ENCODE data around the gene CEP131. TPM values are rescaled to one million over a fixed set of nuclear protein-coding genes. Genes with fewer than 3 reads are reported as not detected.

The CEP131 gene
- total and polyA plus RNA-seq, 5 donors, result 4.6 to 7.4 (median 5.8) TPM

GRCh38 chr17:81251709-81252301 is 29.0 kb upstream of the CEP131 start:
- intact Hi-C loops (cut with DNase I), result loop anchor here in 3 of 4 donors (2.0 to 10.0 kb wide), 3 partner anchors 233 to 353 kb away; no protein-coding TSS in a partner anchor
- no peaks in the 10 kb centered on the region for H3K27me3 ChIP-seq (ENCODE audit: control insufficient read depth, insufficient read depth)
- WGBS, result 75% methylated on average over 29 of the region's 29 CpGs
- ATAC-seq (no peak), DNase-seq (peak in 2 of 3 donors; percentile 61 to 65)
- no peaks in the 10 kb centered on the region for H3K4me1 ChIP-seq (ENCODE audit: control insufficient read depth, insufficient read depth, low read length)
- H3K27ac ChIP-seq (ENCODE audit: low read length), result no peak overlapping the region
- H3K4me3 ChIP-seq (ENCODE audit: low read length), result no peak overlapping the region
- H3K9me3 ChIP-seq (ENCODE audit: control insufficient read depth, low read length), result no peaks in the 10 kb centered on the region

- no peak overlapping the region for H3K27ac ChIP-seq (ENCODE audit: low read length)
- 72% methylated on average over 25 of the region's 25 CpGs for whole genome bisulfite sequencing
- intact Hi-C loops (cut with DNase I), result loop anchor here in 3 of 4 donors (10.0 kb wide), 1 partner anchor 354 kb away; no protein-coding TSS in a partner anchor
- no peaks in the 10 kb centered on the region for H3K4me1 ChIP-seq (ENCODE audit: control insufficient read depth, insufficient read depth, low read length)
- ATAC-seq (peak; percentile 8 to 20), DNase-seq (peak; percentile 31 to 69 (median 65))
- no peaks in the 10 kb centered on the region for H3K27me3 ChIP-seq (ENCODE audit: control insufficient read depth, insufficient read depth)
- H3K9me3 ChIP-seq (ENCODE audit: control insufficient read depth, low read length), result no peaks in the 10 kb centered on the region
- H3K4me3 ChIP-seq (ENCODE audit: low read length), result no peak overlapping the region
These were observed 28.4 kb upstream of the CEP131 start for GRCh38 chr17:81251094-81251708.

- H3K27ac ChIP-seq (ENCODE audit: low read length), result no peak overlapping the region
- ATAC-seq (no peak), DNase-seq (peak; percentile 7 to 52 (median 30))
- H3K4me1 ChIP-seq (ENCODE audit: control insufficient read depth, insufficient read depth, low read length), result no peaks in the 10 kb centered on the region
- H3K9me3 ChIP-seq (ENCODE audit: control insufficient read depth, low read length), result no peaks in the 10 kb centered on the region
- 91% methylated on average over 31 of the region's 31 CpGs for WGBS
- no peaks in the 10 kb centered on the region for H3K27me3 ChIP-seq (ENCODE audit: control insufficient read depth, insufficient read depth)
- no peak overlapping the region for H3K4me3 ChIP-seq (ENCODE audit: low read length)
- intact Hi-C loops (cut with DNase I), result loop anchor here in 3 of 4 donors (10.0 kb wide), 1 partner anchor 354 kb away; no protein-coding TSS in a partner anchor
These were observed 27.7 kb upstream of the CEP131 start for GRCh38 chr17:81250286-81251093.

GRCh38 chr17:81249223-81250040 is 26.7 kb upstream of the CEP131 start:
- ATAC-seq (no peak), DNase-seq (peak; percentile 12 to 46 (median 42))
- H3K9me3 ChIP-seq (ENCODE audit: control insufficient read depth, low read length), result no peaks in the 10 kb centered on the region
- no peaks in the 10 kb centered on the region for H3K27me3 ChIP-seq (ENCODE audit: control insufficient read depth, insufficient read depth)
- WGBS, result 92% methylated on average over 15 of the region's 15 CpGs
- H3K27ac ChIP-seq (ENCODE audit: low read length), result no peak overlapping the region
- intact Hi-C loops (cut with DNase I), result loop anchor here in 3 of 4 donors (10.0 kb wide), 2 partner anchors 105 to 355 kb away; no protein-coding TSS in a partner anchor
- H3K4me3 ChIP-seq (ENCODE audit: low read length), result no peak overlapping the region
- H3K4me1 ChIP-seq (ENCODE audit: control insufficient read depth, insufficient read depth, low read length), result no peaks in the 10 kb centered on the region

- H3K4me3 ChIP-seq (ENCODE audit: low read length), result no peak overlapping the region
- H3K27me3 ChIP-seq (ENCODE audit: control insufficient read depth, insufficient read depth), result no peaks in the 10 kb centered on the region
- H3K27ac ChIP-seq (ENCODE audit: low read length), result no peak overlapping the region
- 82% methylated on average over 16 of the region's 16 CpGs for WGBS
- DNase-seq (peak; percentile 11 to 53 (median 53)), ATAC-seq (no peak)
- no peaks in the 10 kb centered on the region for H3K4me1 ChIP-seq (ENCODE audit: control insufficient read depth, insufficient read depth, low read length)
- H3K9me3 ChIP-seq (ENCODE audit: control insufficient read depth, low read length), result no peaks in the 10 kb centered on the region
- intact Hi-C loops (cut with DNase I), result loop anchor here in 1 of 4 donors (10.0 kb wide), 1 partner anchor 104 kb away; no protein-coding TSS in a partner anchor
These were observed 25.9 kb upstream of the CEP131 start for GRCh38 chr17:81248649-81249048.

GRCh38 chr17:81247339-81247990 is 24.7 kb upstream of the CEP131 start:
- 91% methylated on average over 14 of the region's 15 CpGs for WGBS
- no peak overlapping the region for H3K27ac ChIP-seq (ENCODE audit: low read length)
- no peaks in the 10 kb centered on the region for H3K9me3 ChIP-seq (ENCODE audit: control insufficient read depth, low read length)
- H3K4me1 ChIP-seq (ENCODE audit: control insufficient read depth, insufficient read depth, low read length), result no peaks in the 10 kb centered on the region
- intact Hi-C loops (cut with DNase I), result loop anchor here in 1 of 4 donors (10.0 kb wide), 1 partner anchor 103 kb away; no protein-coding TSS in a partner anchor
- no peaks in the 10 kb centered on the region for H3K27me3 ChIP-seq (ENCODE audit: control insufficient read depth, insufficient read depth)
- no peak for DNase-seq
- ATAC-seq, result no peak
- H3K4me3 ChIP-seq (ENCODE audit: low read length), result no peak overlapping the region

GRCh38 chr17:81246679-81247338 is 24.0 kb upstream of the CEP131 start:
- Histone ChIP-seq H3K27ac (ENCODE audit: low read length) (no peak overlapping the region), H3K4me3 (ENCODE audit: low read length) (no peak overlapping the region), H3K27me3 (ENCODE audit: control insufficient read depth, insufficient read depth) (no peaks in the 10 kb centered on the region), H3K4me1 (ENCODE audit: control insufficient read depth, insufficient read depth, low read length) (no peaks in the 10 kb centered on the region), H3K9me3 (ENCODE audit: control insufficient read depth, low read length) (no peaks in the 10 kb centered on the region)
- intact Hi-C loops (cut with DNase I), result loop anchor here in 1 of 4 donors (10.0 kb wide), 1 partner anchor 102 kb away; no protein-coding TSS in a partner anchor
- ATAC-seq (no peak), DNase-seq (peak; percentile 11 to 43 (median 42))
- WGBS, result 93% methylated on average over 28 of the region's 28 CpGs

- ATAC-seq, result no peak
- Histone ChIP-seq H3K9me3 (ENCODE audit: control insufficient read depth, low read length) (no peaks in the 10 kb centered on the region), H3K27me3 (ENCODE audit: control insufficient read depth, insufficient read depth) (no peaks in the 10 kb centered on the region), H3K4me1 (ENCODE audit: control insufficient read depth, insufficient read depth, low read length) (no peaks in the 10 kb centered on the region), H3K27ac (ENCODE audit: low read length) (no peak overlapping the region), H3K4me3 (ENCODE audit: low read length) (no peak overlapping the region)
- WGBS, result 90% methylated on average over 10 of the region's 10 CpGs
- intact Hi-C loops (cut with DNase I), result loop anchor here in 1 of 4 donors (10.0 kb wide), 1 partner anchor 102 kb away; no protein-coding TSS in a partner anchor
- no peak for DNase-seq
These were observed 23.5 kb upstream of the CEP131 start for GRCh38 chr17:81246343-81246670.

- H3K4me3 ChIP-seq (ENCODE audit: low read length), result no peak overlapping the region
- intact Hi-C loops (cut with DNase I), result loop anchor here in 1 of 4 donors (10.0 kb wide), 1 partner anchor 101 kb away; no protein-coding TSS in a partner anchor
- peak in 1 of 2 donors; percentile 4 for ATAC-seq
These were observed 23.0 kb upstream of the CEP131 start for GRCh38 chr17:81245665-81246342.

More at GRCh38 chr17:81245665-81246342, 23.0 kb upstream of the CEP131 start:
- Histone ChIP-seq H3K27ac (ENCODE audit: low read length) (no peak overlapping the region), H3K9me3 (ENCODE audit: control insufficient read depth, low read length) (no peaks in the 10 kb centered on the region), H3K4me1 (ENCODE audit: control insufficient read depth, insufficient read depth, low read length) (no peaks in the 10 kb centered on the region), H3K27me3 (ENCODE audit: control insufficient read depth, insufficient read depth) (no peaks in the 10 kb centered on the region)
- DNase-seq, result peak; percentile 17 to 62 (median 34)
- 70% methylated on average over 37 of the region's 37 CpGs for WGBS
